ENCODE measurements around the gene FBLIM1. TPM values are rescaled to one million over a fixed set of nuclear protein-coding genes. Genes with fewer than 3 reads are reported as not detected.

Gene FBLIM1
- total RNA-seq, 1 experiment from 2014 or later, result 64.7 TPM

GRCh38 chr1:15755646-15756040 lies 3.0 kb upstream of the FBLIM1 start:
- no peak overlapping the region for H3K14ac ChIP-seq (ENCODE audit: insufficient read depth, low read length)
- H3K9ac ChIP-seq (ENCODE audit: extremely low read depth, insufficient read length, low read length), result no peak overlapping the region
- no peak overlapping the region for H2BK12ac ChIP-seq (ENCODE audit: insufficient read length, low read depth, low read length)
- peak; percentile 27 for DNase-seq
- no peak overlapping the region for H2BK15ac ChIP-seq (ENCODE audit: low read depth, low read length)
- H3K27ac Mint-ChIP-seq, result no peak overlapping the region
- no CpG with 5 or more reads among the region's 4 CpGs for WGBS (ENCODE audit: extremely low coverage, insufficient read length, low lambda C conversion rate)
- no peaks in the 10 kb centered on the region for H3K79me1 ChIP-seq (ENCODE audit: insufficient read depth, low read depth, low read length, poor library complexity, severe bottlenecking)
- no peak overlapping the region for H3K56ac ChIP-seq (ENCODE audit: insufficient read length, low read depth, low read length)
- H3K4me2 ChIP-seq (ENCODE audit: insufficient read depth, insufficient read length, low read length), result no peak overlapping the region
- no peak overlapping the region for H4K91ac ChIP-seq (ENCODE audit: insufficient read length, low read depth, low read length)
- no peak overlapping the region for H2AK5ac ChIP-seq (ENCODE audit: insufficient read length, low read length)
- H3K79me2 ChIP-seq (ENCODE audit: insufficient read depth, low read length), result peaks cover 7% of the 10 kb centered on the region; the same call in 1 of the 2 replicates
- no peaks in the 10 kb centered on the region for H3K27me3 ChIP-seq (ENCODE audit: insufficient read depth, low read length)
- no peak for TF ChIP-seq CTCF (conservative IDR thresholded peaks at IDR 0.05)
- no peak overlapping the region for H3K27ac ChIP-seq (ENCODE audit: insufficient read length, low read depth, low read length)
- H4K8ac ChIP-seq (replicated peaks; ENCODE audit: insufficient read length, low read depth, low read length), result no peak overlapping the region
- no peaks in the 10 kb centered on the region for H3K9me3 ChIP-seq (ENCODE audit: control insufficient read depth, low read depth, low read length)
- H3K23me2 ChIP-seq (ENCODE audit: insufficient read length, low read depth, low read length, poor library complexity, severe bottlenecking), result peaks cover 14% of the 10 kb centered on the region
- H3K4me3 Mint-ChIP-seq, result no peak overlapping the region
- H4K20me1 ChIP-seq (ENCODE audit: control insufficient read depth, insufficient read depth, insufficient read length), result no peaks in the 10 kb centered on the region
- peaks cover 26% of the 10 kb centered on the region for H3K27me3 Mint-ChIP-seq (ENCODE audit: low read depth)
- H2BK120ac ChIP-seq (ENCODE audit: low read depth, low read length, poor library complexity, severe bottlenecking), result no peak overlapping the region
- no peak overlapping the region for H2BK20ac ChIP-seq (ENCODE audit: low read depth, low read length, poor library complexity, severe bottlenecking)
- H4K5ac ChIP-seq (ENCODE audit: insufficient read length, low read depth, low read length), result no peak overlapping the region
- no peak overlapping the region for H3K4ac ChIP-seq (ENCODE audit: low read depth, low read length)
- no peak overlapping the region for H2BK5ac ChIP-seq (ENCODE audit: insufficient read length, low read length)
- H3K4me1 ChIP-seq (ENCODE audit: insufficient read depth, low read length), result peaks cover 15% of the 10 kb centered on the region; the same call in 1 of the 2 replicates
- no peak overlapping the region for H3K18ac ChIP-seq (ENCODE audit: insufficient read length, low read depth, low read length)
- H3K4me1 Mint-ChIP-seq, result peaks cover 25 to 35% of the 10 kb centered on the region in 2 experiments
- H3K36me3 Mint-ChIP-seq (ENCODE audit: insufficient read depth in 1 of 3, low read depth in 3 of 3), result peaks cover 0 to 2% (median 0%) of the 10 kb centered on the region in 3 experiments; a peak in 1 of 7 replicates
- no peak overlapping the region for H2AFZ ChIP-seq (ENCODE audit: low read length)
- no peak overlapping the region for H3T11ph ChIP-seq (ENCODE audit: low read length)
- H3K9me3 Mint-ChIP-seq, result no peaks in the 10 kb centered on the region
- H3K23ac ChIP-seq (ENCODE audit: insufficient read length, low read depth, low read length), result no peak overlapping the region
